Activated CD8-positive, alpha-beta memory T cell treated with anti-CD3 and anti-CD28 coated beads, Interleukin-2, amount 10 ng/mL, durations not matched to agents 7 days and 5 days (primary cell): Measurements from ENCODE around the gene BDP1. TPM values are rescaled to one million over a fixed set of nuclear protein-coding genes. Genes with fewer than 3 reads are reported as not detected.
"Not testable (repeated sequence)": the region's sequence is repeated elsewhere in the genome, so short reads cannot be mapped to it uniquely, and the experiment has no call there.

Source experiments
- ATAC-seq: fragments of 150-1000 bp; cut with Tn5 transposase; one replicate; pipeline ENCODE4 v1.10.0; 2021; ENCODE audit warnings: moderate library complexity
- CTCF ChIA-PET: fragments of 350-600 bp; sonication (Branson Sonifier 250); formaldehyde crosslinking; loops from one replicate; lab custom pipeline; 2021; ENCODE audit warnings: antibody characterized with exemption; lab: Charles Lee
- DNase-seq: peaks from one replicate; pipeline ENCODE4 v3.0.0-alpha.2; 2020
- H3K27ac Mint-ChIP-seq: one replicate; pipeline ENCODE4 v1.8.0; 2021; ENCODE audit warnings: mild to moderate bottlenecking, mixed read lengths
- H3K27me3 Mint-ChIP-seq: one replicate; pipeline ENCODE4 v1.8.0; 2021; ENCODE audit warnings: mixed read lengths
- H3K36me3 Mint-ChIP-seq: one replicate; pipeline ENCODE4 v1.8.0; 2021; ENCODE audit warnings: mild to moderate bottlenecking, mixed read lengths
- H3K4me1 Mint-ChIP-seq: one replicate; pipeline ENCODE4 v1.8.0; 2021; ENCODE audit warnings: mixed read lengths
- H3K4me3 Mint-ChIP-seq: one replicate; pipeline ENCODE4 v1.8.0; 2021; ENCODE audit warnings: mild to moderate bottlenecking, moderate library complexity, mixed read lengths
- H3K9me3 Mint-ChIP-seq: one replicate; pipeline ENCODE4 v1.8.0; 2022; ENCODE audit warnings: low read depth, mixed read lengths
- total RNA-seq, 2 experiments: library from RNA; stranded (reverse); gene quantifications; one replicate each; pipeline ENCODE4 v1.2.3, GENCODE V29; 2021

The BDP1 gene
- total RNA-seq, 2 experiments from 2014 or later: 36.0 to 37.9 TPM

GRCh38 chr5:71552026-71552749 is 96.7 kb downstream of the BDP1 start:
- H3K4me1 Mint-ChIP-seq, H3K4me3 Mint-ChIP-seq, DNase-seq: not testable (repeated sequence)

GRCh38 chr5:71563161-71563560 is 107.7 kb downstream of the BDP1 start:
- CTCF ChIA-PET: no interaction called here
- DNase-seq (no peak), ATAC-seq (no peak)
- Mint-ChIP-seq H3K4me3 (no peak overlapping the region), H3K9me3 (no peaks in the 10 kb centered on the region), H3K36me3 (peaks cover 24% of the 10 kb centered on the region), H3K27me3 (no peaks in the 10 kb centered on the region), H3K4me1 (no peaks in the 10 kb centered on the region), H3K27ac (no peak overlapping the region)

More at GRCh38 chr5:71552026-71552749, 96.7 kb downstream of the BDP1 start:
- H3K9me3 Mint-ChIP-seq, ATAC-seq, H3K27ac Mint-ChIP-seq, CTCF ChIA-PET, H3K27me3 Mint-ChIP-seq: not testable (repeated sequence)
- peaks cover 53% of the 10 kb centered on the region for H3K36me3 Mint-ChIP-seq

- DNase-seq (no peak), ATAC-seq (no peak)
- Mint-ChIP-seq H3K27ac (no peak overlapping the region), H3K9me3 (no peaks in the 10 kb centered on the region), H3K4me3 (no peak overlapping the region), H3K4me1 (no peaks in the 10 kb centered on the region), H3K27me3 (no peaks in the 10 kb centered on the region), H3K36me3 (peaks cover 26% of the 10 kb centered on the region)
- CTCF ChIA-PET: no interaction called here
These were observed 109.4 kb downstream of the BDP1 start for GRCh38 chr5:71564895-71565294.

- DNase-seq: no peak
- no peak for ATAC-seq
- no peak overlapping the region for H3K4me3 Mint-ChIP-seq
- no peaks in the 10 kb centered on the region for H3K9me3 Mint-ChIP-seq
- H3K4me1 Mint-ChIP-seq: no peaks in the 10 kb centered on the region
- no peaks in the 10 kb centered on the region for H3K27me3 Mint-ChIP-seq
- peaks cover 15% of the 10 kb centered on the region for H3K36me3 Mint-ChIP-seq
- CTCF ChIA-PET: no interaction called here
- H3K27ac Mint-ChIP-seq: no peak overlapping the region
These were observed 114.5 kb downstream of the BDP1 start for GRCh38 chr5:71569748-71570509.

GRCh38 chr5:71571811-71572210 is 116.4 kb downstream of the BDP1 start:
- H3K27me3 Mint-ChIP-seq, H3K9me3 Mint-ChIP-seq, DNase-seq, H3K4me1 Mint-ChIP-seq, CTCF ChIA-PET, H3K27ac Mint-ChIP-seq, H3K4me3 Mint-ChIP-seq, H3K36me3 Mint-ChIP-seq, ATAC-seq: not testable (repeated sequence)

- Mint-ChIP-seq H3K27ac (no peak overlapping the region), H3K27me3 (no peaks in the 10 kb centered on the region), H3K9me3 (no peaks in the 10 kb centered on the region), H3K4me3 (no peak overlapping the region), H3K36me3 (peaks cover 13% of the 10 kb centered on the region), H3K4me1 (no peaks in the 10 kb centered on the region)
- ATAC-seq (no peak), DNase-seq (no peak)
- CTCF ChIA-PET: no interaction called here
These were observed 118.1 kb downstream of the BDP1 start for GRCh38 chr5:71573591-71573990.

GRCh38 chr5:71575588-71575987 is 120.1 kb downstream of the BDP1 start:
- not testable (repeated sequence) for H3K4me3 Mint-ChIP-seq, H3K27ac Mint-ChIP-seq, ATAC-seq, H3K9me3 Mint-ChIP-seq, DNase-seq, H3K4me1 Mint-ChIP-seq, H3K27me3 Mint-ChIP-seq
- CTCF ChIA-PET: interaction anchor here (1.5 kb wide), 1 partner anchor 14 kb away, joined by 3 read pairs; no protein-coding TSS in a partner anchor
- H3K36me3 Mint-ChIP-seq: peaks cover 13% of the 10 kb centered on the region

- no peaks in the 10 kb centered on the region for H3K9me3 Mint-ChIP-seq
- no peak overlapping the region for H3K27ac Mint-ChIP-seq
These were observed 120.8 kb downstream of the BDP1 start for GRCh38 chr5:71576241-71576640.

GRCh38 chr5:71577839-71578238 is 122.4 kb downstream of the BDP1 start:
- H3K9me3 Mint-ChIP-seq, H3K27me3 Mint-ChIP-seq, ATAC-seq, H3K27ac Mint-ChIP-seq, H3K4me3 Mint-ChIP-seq, H3K4me1 Mint-ChIP-seq, DNase-seq: not testable (repeated sequence)
- CTCF ChIA-PET: interaction anchor here (1.0 kb wide), 1 partner anchor 23 kb away, joined by 4 read pairs; no protein-coding TSS in a partner anchor
- peaks cover 13% of the 10 kb centered on the region for H3K36me3 Mint-ChIP-seq

More at GRCh38 chr5:71576241-71576640, 120.8 kb downstream of the BDP1 start:
- no peak for ATAC-seq
- no peak overlapping the region for H3K4me3 Mint-ChIP-seq
- H3K4me1 Mint-ChIP-seq: no peaks in the 10 kb centered on the region
- H3K27me3 Mint-ChIP-seq: no peaks in the 10 kb centered on the region
- H3K36me3 Mint-ChIP-seq: peaks cover 13% of the 10 kb centered on the region
- CTCF ChIA-PET: no interaction called here
- no peak for DNase-seq

GRCh38 chr5:71582945-71583584 is 127.6 kb downstream of the BDP1 start:
- Mint-ChIP-seq H3K4me1 (peaks cover 3% of the 10 kb centered on the region), H3K36me3 (peaks cover 11% of the 10 kb centered on the region), H3K4me3 (no peak overlapping the region), H3K27ac (no peak overlapping the region), H3K9me3 (no peaks in the 10 kb centered on the region), H3K27me3 (no peaks in the 10 kb centered on the region)
- CTCF ChIA-PET: interaction anchor here (0.6 to 1.0 kb wide), 2 partner anchors 18 to 1260 kb away, joined by 3 read pairs; no protein-coding TSS in a partner anchor
- DNase-seq: no peak
- ATAC-seq: no peak

- H3K36me3 Mint-ChIP-seq: peaks cover 7% of the 10 kb centered on the region
- peaks cover 31% of the 10 kb centered on the region for H3K4me1 Mint-ChIP-seq
- ATAC-seq: peak; percentile 9
- peak; percentile 49 for DNase-seq
- no peaks in the 10 kb centered on the region for H3K9me3 Mint-ChIP-seq
- no peaks in the 10 kb centered on the region for H3K27me3 Mint-ChIP-seq
- peak overlapping the region; percentile 96 for H3K27ac Mint-ChIP-seq
- CTCF ChIA-PET: interaction anchor here (0.6 to 7.3 kb wide), 2 partner anchors 15 to 1283 kb away, joined by 6 to 76 read pairs; no protein-coding TSS in a partner anchor
- H3K4me3 Mint-ChIP-seq: peak overlapping the region; percentile 80
These were observed 130.8 kb downstream of the BDP1 start for GRCh38 chr5:71586052-71586940.

GRCh38 chr5:71586941-71587765 is 131.7 kb downstream of the BDP1 start, which contains the start of gene MCCC2:
MCCC2 (plus strand) TSS chr5:71587340; CDS start chr5:71587426, 86 bp downstream.
- H3K36me3 Mint-ChIP-seq: peaks cover 7% of the 10 kb centered on the region
- H3K4me3 Mint-ChIP-seq: peak within 1 kb of the TSS; percentile 80
- no peaks in the 10 kb centered on the region for H3K9me3 Mint-ChIP-seq
- CTCF ChIA-PET: interaction anchor here (0.6 to 7.3 kb wide), 4 partner anchors 14 to 1283 kb away, joined by 3 to 76 read pairs (median 4); no protein-coding TSS in a partner anchor
- DNase-seq (peak; percentile 99), ATAC-seq (peak; percentile 99)
- H3K27me3 Mint-ChIP-seq: no peaks in the 10 kb centered on the region
- peak within 1 kb of the TSS; percentile 96 for H3K27ac Mint-ChIP-seq
- peaks cover 31% of the 10 kb centered on the region for H3K4me1 Mint-ChIP-seq
